Motor neuron (in vitro differentiated cells): ENCODE data around the gene NTSR1. TPM values are rescaled to one million over a fixed set of nuclear protein-coding genes. Genes with fewer than 3 reads are reported as not detected.

ENCODE experiments used
- ATAC-seq, 8 experiments: fragments of 200-7000 bp; cut with Tn5 transposase; replicated peaks in 6 of 8; 2 replicates each; pipeline ENCODE4 v1.8.0; 2021; ENCODE audit warnings: mild to moderate bottlenecking in 8 of 8, moderate library complexity in 8 of 8
- H3K27ac ChIP-seq, 2 donors: fragments of 250-450 bp; sonication (Bioruptor Pico); 2 replicates each; pipeline ENCODE4 v1.9.0; 2021; ENCODE audit warnings: antibody characterized with exemption in 2 of 2, mild to moderate bottlenecking in 2 of 2, moderate library complexity in 1 of 2
- H3K4me1 ChIP-seq, 2 donors: fragments of 250-450 bp; sonication (Bioruptor Pico); replicated peaks in 1 of 2; 2 replicates each; pipeline ENCODE4 v1.6.1; 2021; ENCODE audit warnings: antibody characterized with exemption in 2 of 2, mild to moderate bottlenecking in 2 of 2, moderate library complexity in 1 of 2
- H3K4me3 ChIP-seq, 5 donors: fragments of 250-450 bp; sonication (Bioruptor Pico); 2 replicates each; pipeline ENCODE4 v1.9.0; 2021; ENCODE audit warnings: antibody characterized with exemption in 5 of 5, mild to moderate bottlenecking in 5 of 5, moderate library complexity in 4 of 5
- WGBS, 10 experiments: fragments of 450-650 bp; shearing (Covaris generic); methylation state at CpG; one replicate each; pipeline ENCODE4 v1.0.0; 2022; 5-methylcytosine and 5-hydroxymethylcytosine counted together
- in situ Hi-C, 9 experiments: fragments of 400-800 bp; cut with MboI; loops; one replicate each; pipeline ENCODE4 v1.15.0; 2021; ENCODE audit warnings: low sequenced_read_pairs in 9 of 9, low pct_unique_long_range_greater_than_20kb in 2 of 9; ENCODE audit not compliant: unreplicated experiment in 9 of 9
- total RNA-seq, 8 experiments: library from RNA; unstranded; fragments of 300-600 nt; gene quantifications; 2 replicates each; pipeline versions ENCODE4 v1.2.3 to v1.2.4, GENCODE V29; 2022

The NTSR1 gene
- total RNA-seq, 8 experiments from 2014 or later: 0.13 to 1.3 (median 0.52) TPM; not detected in 1

DNA sequence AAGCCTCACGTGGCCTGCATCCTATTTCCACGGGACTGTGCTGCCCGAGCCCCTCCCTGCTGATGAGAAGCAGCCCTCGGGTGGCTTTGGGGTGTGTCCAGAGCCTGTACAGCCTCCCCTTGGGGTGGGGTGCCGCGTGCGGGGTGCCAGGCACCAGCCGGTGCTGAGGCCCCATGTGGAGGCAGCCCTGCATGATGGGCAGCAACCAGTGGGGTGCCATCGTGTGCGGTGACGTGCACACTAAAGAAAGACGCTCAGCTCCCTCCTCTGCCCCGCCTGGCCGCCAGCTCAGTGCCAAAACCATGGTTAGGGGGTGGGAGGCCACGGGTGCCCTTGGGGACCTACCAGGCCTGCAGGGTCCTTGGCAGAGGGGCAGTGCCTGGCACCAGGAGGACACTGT lies 26.2 kb downstream of the NTSR1 start:
- in situ Hi-C loops: no loop called here

GRCh38 chr20:62735331-62735821 lies 26.7 kb downstream of the NTSR1 start:
- Histone ChIP-seq H3K4me1 (peaks cover 69 to 75% of the 10 kb centered on the region in 2 donors), H3K27ac (peak overlapping the region in 1 of 2 donors; percentile 12), H3K4me3 (no peak overlapping the region)
- ATAC-seq: peak in 6 of 8 experiments; percentile 4 to 69 (median 48)
- in situ Hi-C loops: no loop called here
- WGBS, 10 experiments: 80 to 100% (median 93%) methylated on average over 1 to 3 of the region's 19 CpGs; no CpG with 5 or more reads in 7 of the 10 experiments

More for the DNA sequence above, 26.2 kb downstream of the NTSR1 start:
- H3K27ac ChIP-seq: no peak overlapping the region
- H3K4me1 ChIP-seq: peaks cover 67 to 70% of the 10 kb centered on the region in 2 donors
- no peak overlapping the region for H3K4me3 ChIP-seq
- ATAC-seq: no peak
- WGBS, 10 experiments: 48 to 93% (median 76%) methylated on average over 1 to 11 of the region's 15 CpGs; no CpG with 5 or more reads in 4 of the 10 experiments

GRCh38 chr20:62736026-62736406 lies 27.4 kb downstream of the NTSR1 start:
- no peak for ATAC-seq
- Histone ChIP-seq H3K27ac (no peak overlapping the region), H3K4me1 (peaks cover 76 to 81% of the 10 kb centered on the region in 2 donors), H3K4me3 (no peak overlapping the region)
- 80 to 93% (median 83%) methylated on average over 1 to 7 of the region's 8 CpGs; no CpG with 5 or more reads in 5 of the 10 experiments for WGBS, 10 experiments
- in situ Hi-C loops: no loop called here

DNA sequence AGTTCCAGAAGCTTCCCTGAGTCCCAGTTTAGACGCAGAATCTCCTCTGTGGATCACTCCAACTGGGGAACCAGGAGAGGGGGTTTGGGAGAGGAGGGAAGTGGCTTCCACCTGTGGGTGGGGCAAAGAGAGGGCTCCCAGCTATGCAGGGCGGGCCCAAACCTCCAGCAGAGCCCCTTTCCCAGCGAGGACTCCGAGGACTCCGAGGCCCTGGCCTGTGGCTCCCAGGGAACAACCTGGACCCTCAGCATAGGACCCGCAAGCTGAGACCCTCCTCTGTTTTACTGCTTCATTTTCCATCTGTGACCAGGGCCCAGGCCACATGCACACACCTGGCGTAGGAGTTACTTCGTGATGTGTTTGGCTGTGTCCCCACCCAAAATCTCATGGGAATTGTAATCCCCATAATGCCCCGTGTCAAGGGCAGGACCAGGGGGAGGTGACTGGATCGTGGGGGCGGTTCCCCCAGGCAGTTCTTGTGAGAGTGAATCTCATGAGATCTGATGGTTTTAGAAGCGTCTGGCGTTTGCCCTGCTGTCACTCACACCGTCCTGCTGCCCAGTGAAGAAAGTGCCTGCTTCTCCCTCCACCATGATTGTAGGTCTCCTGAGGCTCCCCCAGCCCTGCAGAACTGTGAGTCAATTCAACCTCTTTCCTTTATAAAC lies 27.9 kb downstream of the NTSR1 start:
- Histone ChIP-seq H3K4me3 (no peak overlapping the region), H3K27ac (no peak overlapping the region), H3K4me1 (peaks cover 81 to 83% of the 10 kb centered on the region in 2 donors)
- 0 to 100% (median 80%) methylated on average over 1 to 3 of the region's 14 CpGs; no CpG with 5 or more reads in 3 of the 10 experiments for WGBS, 10 experiments
- in situ Hi-C loops: no loop called here
- ATAC-seq: no peak

DNA sequence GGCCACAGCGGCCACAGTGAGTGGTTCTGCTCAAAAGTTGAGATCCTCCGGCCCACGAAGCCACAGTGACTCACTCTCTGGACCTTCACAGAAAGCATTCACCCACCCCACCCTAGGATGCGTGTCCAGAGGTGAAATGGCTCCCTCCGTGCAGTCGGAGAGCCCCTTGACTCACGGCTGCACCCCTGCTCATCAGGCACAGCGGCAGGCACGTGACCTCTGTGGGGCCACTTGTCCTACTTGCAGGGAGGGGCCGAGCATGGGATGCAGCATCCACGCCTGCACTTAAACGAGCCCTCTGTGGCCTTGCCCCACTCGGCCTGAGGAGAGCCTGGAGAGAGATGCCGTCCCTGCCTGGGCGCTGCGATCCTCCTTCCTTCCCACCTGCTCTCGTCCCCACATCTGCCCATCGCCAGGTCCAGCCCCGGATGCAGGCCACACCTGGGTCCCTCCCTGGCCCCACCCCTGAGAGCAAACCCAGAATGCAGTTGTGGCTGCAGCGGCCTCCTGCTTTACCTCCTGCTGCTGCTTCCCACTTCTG lies 28.7 kb downstream of the NTSR1 start:
- H3K27ac ChIP-seq: no peak overlapping the region
- WGBS, 10 experiments: 20% methylated on average over 1 of the region's 20 CpGs; no CpG with 5 or more reads in 9 of the 10 experiments
- no peak overlapping the region for H3K4me3 ChIP-seq
- H3K4me1 ChIP-seq: peaks cover 80 to 81% of the 10 kb centered on the region in 2 donors
- peak in 4 of 8 experiments; percentile 42 to 62 (median 53) for ATAC-seq
- in situ Hi-C loops: no loop called here

DNA sequence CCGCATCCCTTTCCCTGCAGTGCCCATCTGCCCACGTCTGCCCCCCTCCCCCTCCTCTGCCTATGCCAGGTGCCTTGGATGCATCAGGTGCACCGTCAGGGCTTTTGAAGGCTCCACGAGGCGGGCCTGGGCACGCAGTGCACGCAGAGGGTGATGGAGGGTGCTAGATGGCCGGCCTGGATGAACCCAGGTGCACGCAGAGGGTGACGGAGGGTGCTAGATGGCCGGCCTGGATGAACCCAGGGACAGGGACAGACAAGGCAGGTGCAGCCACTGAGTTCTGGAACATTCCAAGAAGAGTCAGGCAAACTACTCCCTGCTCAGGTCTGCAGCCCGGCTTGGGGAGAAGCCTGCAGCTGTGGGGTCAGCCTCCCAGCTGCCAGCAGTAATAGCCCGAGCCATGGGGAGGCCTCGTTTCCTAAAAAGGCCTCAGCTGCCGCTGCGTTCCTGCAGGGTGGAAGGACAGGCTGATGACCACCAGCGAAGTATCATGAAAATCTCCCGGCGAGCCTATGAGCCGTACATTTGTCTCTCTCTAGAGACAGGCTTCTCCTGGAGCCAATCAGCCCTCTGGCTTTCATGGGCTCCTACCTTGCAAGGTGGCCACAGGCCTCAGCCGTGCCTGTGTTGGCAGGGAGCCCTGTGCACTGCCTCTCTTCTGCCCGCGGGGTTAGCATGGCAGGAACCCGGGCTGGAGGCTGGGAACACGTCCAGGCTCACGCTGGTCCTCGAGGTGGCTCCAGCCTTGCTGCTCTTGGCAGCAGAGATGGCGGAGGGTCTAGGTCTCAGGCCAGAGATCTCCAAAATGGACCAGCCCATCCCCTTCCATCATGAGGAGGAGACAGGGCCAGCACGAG lies 29.6 kb downstream of the NTSR1 start:
- in situ Hi-C loops: no loop called here
- Histone ChIP-seq H3K4me1 (peaks cover 75 to 78% of the 10 kb centered on the region in 2 donors), H3K4me3 (no peak overlapping the region), H3K27ac (no peak overlapping the region)
- WGBS, 10 experiments: 76 to 100% (median 100%) methylated on average over 1 to 10 of the region's 29 CpGs; no CpG with 5 or more reads in 5 of the 10 experiments
- ATAC-seq: no peak

- in situ Hi-C loops: no loop called here
- ATAC-seq: no peak
- 95 to 100% (median 96%) methylated on average over 2 to 8 of the region's 12 CpGs; no CpG with 5 or more reads in 7 of the 10 experiments for WGBS, 10 experiments
- peaks cover 72 to 78% of the 10 kb centered on the region in 2 donors for H3K4me1 ChIP-seq
- H3K4me3 ChIP-seq: no peak overlapping the region
- H3K27ac ChIP-seq: no peak overlapping the region
Observed at GRCh38 chr20:62739067-62739466, 30.4 kb downstream of the NTSR1 start.

- Histone ChIP-seq H3K4me1 (peaks cover 66 to 75% of the 10 kb centered on the region in 2 donors), H3K27ac (peak overlapping the region in 1 of 2 donors; percentile 69), H3K4me3 (no peak overlapping the region)
- WGBS, 10 experiments: 0 to 70% (median 20%) methylated on average over 2 to 7 of the region's 32 CpGs; no CpG with 5 or more reads in 5 of the 10 experiments
- in situ Hi-C loops: no loop called here
- ATAC-seq: peak in 4 of 8 experiments; percentile 19 to 80 (median 40)
Observed at GRCh38 chr20:62739581-62740285, 31.1 kb downstream of the NTSR1 start.

DNA sequence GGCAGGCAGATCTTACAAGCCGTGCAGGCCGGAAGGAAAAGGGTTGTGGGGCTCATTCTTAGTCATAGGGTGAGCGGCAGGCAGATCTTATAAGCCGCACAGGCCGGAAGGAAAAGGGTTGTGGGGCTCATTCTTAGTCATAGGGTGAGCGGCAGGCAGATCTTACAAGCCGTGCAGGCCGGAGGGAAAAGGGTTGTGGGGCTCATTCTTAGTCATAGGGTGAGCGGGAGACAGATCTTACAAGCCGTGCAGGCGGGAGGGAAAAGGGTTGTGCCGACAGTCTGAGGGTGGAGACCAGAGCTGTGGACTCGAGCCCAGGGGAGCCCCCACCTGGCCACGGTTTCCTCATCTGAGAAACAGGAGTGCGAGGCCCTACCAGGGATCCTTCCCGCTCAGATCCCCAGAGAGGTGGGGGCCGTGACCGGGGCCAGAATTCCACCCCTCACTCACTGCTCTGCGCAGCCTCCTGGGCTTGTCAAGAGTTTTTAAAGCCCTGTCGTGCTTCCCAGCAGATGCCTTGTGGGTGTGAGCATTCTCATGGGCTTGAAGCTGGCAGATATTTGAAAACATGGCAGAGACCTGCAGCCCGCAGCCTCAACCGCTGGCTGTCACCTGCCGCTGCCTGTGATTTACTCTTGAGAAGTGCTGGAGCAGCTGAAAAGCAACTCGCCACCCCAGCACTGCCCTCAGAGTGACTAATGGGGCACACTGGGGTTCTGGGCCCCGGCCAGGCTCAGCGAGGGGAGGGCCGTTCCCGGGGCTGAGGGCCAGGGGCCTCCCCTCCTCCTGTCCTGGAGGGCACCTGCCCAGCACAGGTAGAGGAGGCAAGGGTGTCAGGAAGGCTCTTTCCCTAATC lies 31.9 kb downstream of the NTSR1 start:
- in situ Hi-C loops: no loop called here
- peak; percentile 35 to 86 (median 50) for ATAC-seq
- 0 to 90% (median 35%) methylated on average over 2 to 12 of the region's 28 CpGs; no CpG with 5 or more reads in 4 of the 10 experiments for WGBS, 10 experiments
- peaks cover 58 to 67% of the 10 kb centered on the region in 2 donors for H3K4me1 ChIP-seq
- H3K27ac ChIP-seq: peak overlapping the region in 1 of 2 donors; percentile 12
- no peak overlapping the region for H3K4me3 ChIP-seq

- peak overlapping the region in 1 of 2 donors; percentile 12 for H3K27ac ChIP-seq
- peak in 1 of 8 experiments; percentile 12 for ATAC-seq
- in situ Hi-C loops: no loop called here
- WGBS, 10 experiments: 100% methylated on average over 1 to 2 of the region's 9 CpGs; no CpG with 5 or more reads in 8 of the 10 experiments
- no peak overlapping the region for H3K4me3 ChIP-seq
- peaks cover 50 to 60% of the 10 kb centered on the region in 2 donors for H3K4me1 ChIP-seq
Observed at GRCh38 chr20:62741191-62741691, 32.6 kb downstream of the NTSR1 start.

DNA sequence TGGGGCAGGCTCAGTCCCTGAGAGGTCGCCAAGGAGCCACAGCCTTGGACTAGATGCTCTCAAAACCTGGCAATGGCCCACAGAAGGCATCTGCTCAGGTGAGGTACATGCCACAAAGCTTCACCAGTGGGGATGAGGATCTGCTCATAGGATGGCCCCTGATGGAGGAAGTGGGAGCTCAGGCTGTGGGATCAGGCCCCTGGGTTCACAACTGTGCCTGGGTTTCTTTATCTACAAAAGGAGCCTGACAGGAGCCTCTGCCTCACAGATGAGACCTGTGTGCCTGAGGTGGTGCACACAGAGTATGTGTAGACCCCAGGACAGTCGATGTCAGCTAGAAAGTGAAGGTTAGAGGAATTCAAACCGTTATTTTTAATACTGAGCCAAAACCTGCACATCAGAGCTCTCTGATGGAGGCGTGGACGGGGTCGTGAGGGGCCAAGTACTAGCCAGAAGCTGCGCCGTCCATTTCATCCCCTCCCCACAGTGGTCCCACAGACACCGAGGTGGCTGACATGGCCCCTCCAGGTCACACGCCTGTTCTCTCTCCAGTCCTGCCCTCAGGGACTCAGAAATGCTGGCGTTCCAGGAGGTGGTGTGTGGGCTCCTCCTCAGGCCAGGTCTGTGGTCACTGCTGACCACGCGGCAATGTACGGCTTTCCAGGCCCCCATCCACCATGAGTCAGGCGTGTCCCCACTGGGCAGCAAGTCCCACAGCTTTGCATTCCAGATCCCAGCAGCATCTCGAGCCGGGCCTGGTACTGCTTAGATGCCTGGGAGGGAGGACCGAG lies 33.3 kb downstream of the NTSR1 start:
- no peak overlapping the region for H3K4me3 ChIP-seq
- ATAC-seq: no peak
- in situ Hi-C loops: no loop called here
- H3K27ac ChIP-seq: no peak overlapping the region
- 40 to 100% (median 83%) methylated on average over 1 to 5 of the region's 18 CpGs; no CpG with 5 or more reads in 5 of the 10 experiments for WGBS, 10 experiments
- H3K4me1 ChIP-seq: peaks cover 44 to 53% of the 10 kb centered on the region in 2 donors
